ENCODE measurements around the gene KDM6A.
"Not testable (repeated sequence)": the region's sequence is repeated elsewhere in the genome, so short reads cannot be mapped to it uniquely, and the experiment has no call there.

The KDM6A gene

GRCh38 chrX:44884944-44885343 is 12.0 kb downstream of the KDM6A start:
- in situ Hi-C loops (cut with MboI; ENCODE audit: low sequenced_read_pairs), result no loop called here

DNA sequence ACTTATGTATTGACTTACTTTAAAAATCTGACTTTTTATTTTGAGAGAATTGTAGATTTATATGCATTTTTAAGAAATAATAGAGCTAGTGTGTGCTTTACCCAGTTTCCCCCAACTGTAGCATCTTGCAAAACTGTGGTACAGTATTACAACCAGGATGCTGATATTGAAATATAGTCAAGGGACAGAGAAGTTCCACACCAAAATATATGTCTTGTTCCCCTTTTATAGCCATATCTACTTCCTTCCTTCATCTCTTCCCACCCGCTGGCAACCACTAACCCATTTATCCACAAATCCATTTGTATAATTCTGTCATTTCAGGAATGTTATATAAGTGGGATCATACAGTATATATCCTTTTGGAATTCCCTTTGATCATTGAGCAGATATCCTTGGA is 16.8 kb downstream of the KDM6A start:
- in situ Hi-C loops (cut with MboI; ENCODE audit: low sequenced_read_pairs), result no loop called here

DNA sequence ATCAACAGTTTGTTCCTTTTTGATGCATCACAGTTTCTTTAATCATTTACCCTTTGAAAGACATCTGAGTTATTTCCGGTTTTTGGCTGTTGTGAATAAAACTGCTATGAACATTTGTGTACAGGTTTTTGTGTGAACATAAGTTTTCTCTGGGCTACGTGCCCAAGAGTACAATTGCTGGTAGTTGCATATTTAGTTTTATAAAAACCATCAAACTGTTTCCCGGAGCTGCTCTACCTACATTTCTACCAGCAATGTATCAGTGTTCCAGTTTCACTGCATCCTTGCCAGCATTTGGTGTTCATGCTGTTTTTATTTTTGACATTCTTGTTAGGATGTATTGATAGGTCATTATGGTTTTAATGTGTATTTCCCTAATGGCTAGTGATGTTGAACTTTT is 17.3 kb downstream of the KDM6A start:
- in situ Hi-C loops (cut with MboI; ENCODE audit: low sequenced_read_pairs), result no loop called here

GRCh38 chrX:44890687-44891086 is 17.7 kb downstream of the KDM6A start:
- in situ Hi-C loops (cut with MboI; ENCODE audit: low sequenced_read_pairs), result not testable (repeated sequence)

DNA sequence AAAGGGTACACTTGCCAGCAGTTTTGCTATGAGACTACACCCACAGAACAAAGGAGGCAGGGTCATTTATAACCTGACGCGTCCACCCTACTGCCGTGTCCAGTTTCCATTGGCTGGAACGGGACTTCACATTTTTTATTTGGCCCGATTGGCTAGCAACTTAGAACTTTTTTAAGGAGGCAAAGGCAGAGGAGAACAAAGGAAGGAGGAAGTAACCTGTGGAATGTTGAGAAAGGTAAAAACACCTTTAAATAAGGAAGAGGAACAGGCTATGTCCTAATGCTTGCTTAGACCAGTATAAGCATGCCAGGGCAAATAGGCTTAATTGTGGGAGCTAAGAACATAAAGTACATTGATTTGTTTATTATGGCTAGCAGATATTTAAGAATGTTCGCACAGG is 18.7 kb downstream of the KDM6A start:
- in situ Hi-C loops (cut with MboI; ENCODE audit: low sequenced_read_pairs), result no loop called here

DNA sequence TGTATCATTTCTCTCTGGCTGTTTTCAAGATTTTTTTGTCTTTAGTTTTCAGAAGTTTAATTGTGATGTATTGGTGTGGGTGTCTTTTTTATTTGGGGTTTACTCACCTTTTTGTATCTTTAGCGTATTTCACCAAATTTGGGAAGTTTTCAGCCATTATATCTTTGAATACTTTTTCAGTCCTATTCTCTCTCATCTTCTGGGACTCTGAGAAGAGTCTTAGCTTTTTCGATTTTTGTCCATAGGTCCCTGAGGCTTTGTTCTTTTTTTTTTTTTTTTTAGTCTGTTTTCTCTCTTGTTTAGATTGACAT is 23.8 kb downstream of the KDM6A start:
- in situ Hi-C loops (cut with MboI; ENCODE audit: low sequenced_read_pairs), result no loop called here

DNA sequence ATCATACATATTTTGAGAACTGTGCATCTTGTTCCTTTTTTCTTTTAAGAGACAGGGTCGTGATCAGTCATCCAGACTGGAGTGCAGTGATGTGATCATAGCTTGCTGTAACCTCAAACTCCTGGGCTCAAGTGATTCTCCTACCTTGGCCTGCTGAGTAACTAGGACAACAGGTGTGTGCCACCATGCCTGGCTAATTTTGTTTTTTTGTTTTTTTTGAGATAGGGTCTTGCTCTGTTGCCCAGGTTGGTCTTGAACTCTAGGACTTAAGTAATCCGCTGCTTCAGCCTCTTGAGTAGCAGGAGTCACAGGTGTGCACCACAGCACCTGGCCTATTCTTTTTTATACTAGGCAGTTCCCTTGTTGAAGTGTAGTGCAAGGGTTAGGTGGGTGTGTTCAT is 24.6 kb downstream of the KDM6A start:
- in situ Hi-C loops (cut with MboI; ENCODE audit: low sequenced_read_pairs), result no loop called here

DNA sequence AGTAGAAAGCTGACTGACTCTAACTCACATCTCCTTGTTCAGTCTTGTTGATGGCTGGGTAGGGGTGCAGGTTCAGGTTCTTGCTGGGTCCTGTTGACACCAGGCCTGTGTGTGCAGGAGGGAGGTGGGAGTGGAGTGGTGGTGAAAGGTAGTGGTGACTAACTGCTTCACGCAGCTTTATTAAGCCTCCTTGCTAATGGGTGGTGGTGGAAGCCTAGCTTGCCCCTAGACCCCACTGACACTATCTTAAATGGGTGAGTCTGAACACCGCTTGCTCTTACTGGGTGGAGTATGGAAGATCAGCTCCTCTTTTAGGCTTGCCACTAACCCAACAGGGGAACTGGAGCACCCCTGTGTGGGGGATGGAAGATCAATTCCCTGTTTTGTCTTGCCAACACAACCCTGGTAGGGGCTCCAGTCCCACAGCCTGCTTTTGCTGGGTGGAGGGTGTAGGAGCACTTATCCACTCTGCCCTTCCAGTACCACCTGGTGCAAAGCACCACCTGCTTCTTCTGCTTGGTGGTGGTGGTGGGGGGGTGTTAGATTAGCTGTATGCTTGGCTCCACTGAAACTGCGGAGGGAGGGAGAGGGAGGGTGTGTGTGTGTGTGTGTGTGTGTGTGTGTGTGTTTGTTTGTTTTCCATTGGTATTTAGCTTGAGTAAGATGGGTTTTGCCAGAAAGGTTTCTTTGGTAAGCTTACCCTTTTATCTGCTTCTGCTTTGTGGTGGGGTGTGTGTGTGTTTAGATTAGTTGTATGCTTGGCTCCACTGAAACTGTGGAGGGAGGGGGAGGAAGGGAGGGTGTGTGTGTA is 25.6 kb downstream of the KDM6A start:
- in situ Hi-C loops (cut with MboI; ENCODE audit: low sequenced_read_pairs), result no loop called here

DNA sequence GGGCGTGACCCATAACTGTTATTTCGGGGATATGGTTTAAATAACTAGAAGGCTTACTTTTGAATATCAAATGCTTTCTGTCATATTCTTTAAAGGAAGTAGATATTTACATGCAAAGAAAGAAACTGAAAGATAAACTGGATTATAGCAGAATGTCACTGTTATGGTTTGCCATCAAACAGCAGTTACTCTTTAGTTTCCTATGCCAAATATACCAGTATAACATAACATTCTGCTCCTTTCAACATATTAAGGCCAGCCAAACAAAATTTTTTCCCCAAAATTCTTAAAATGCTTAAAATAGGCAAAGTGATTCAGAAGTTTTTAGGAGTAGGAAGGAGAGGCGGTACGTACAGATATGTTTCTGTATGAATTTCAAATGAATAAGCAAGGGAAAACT is 27.0 kb downstream of the KDM6A start:
- in situ Hi-C loops (cut with MboI; ENCODE audit: low sequenced_read_pairs), result no loop called here

GRCh38 chrX:44903107-44903506 is 30.1 kb downstream of the KDM6A start:
- in situ Hi-C loops (cut with MboI; ENCODE audit: low sequenced_read_pairs), result no loop called here

GRCh38 chrX:44903830-44904530 is 31.0 kb downstream of the KDM6A start:
- in situ Hi-C loops (cut with MboI; ENCODE audit: low sequenced_read_pairs), result no loop called here

DNA sequence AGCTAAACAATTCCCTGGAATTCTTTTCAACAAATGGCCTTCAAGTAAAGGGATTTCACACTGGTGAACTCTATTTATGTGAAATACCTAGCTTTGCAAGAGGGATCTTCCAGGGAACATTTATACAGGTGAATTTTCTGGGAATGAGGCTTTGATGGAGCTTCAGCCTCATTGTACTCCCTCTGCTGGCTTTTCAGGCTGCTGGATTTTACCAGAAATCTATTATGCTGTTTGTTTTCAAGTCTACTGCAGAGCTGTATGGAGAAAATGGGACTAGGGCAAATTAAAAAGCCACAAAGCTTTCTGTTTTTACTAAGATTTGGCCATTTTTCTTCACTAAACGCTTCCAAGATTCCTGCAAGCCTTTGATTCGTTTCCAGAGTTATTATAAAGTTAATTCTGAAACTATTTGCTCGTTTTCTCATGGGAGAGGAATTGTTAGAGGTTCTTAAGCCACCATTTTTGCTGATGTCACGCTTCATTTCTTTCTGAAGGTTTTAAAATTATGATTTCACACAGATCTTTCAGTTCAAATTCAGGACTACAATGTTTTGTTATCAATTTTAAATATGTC is 31.6 kb downstream of the KDM6A start:
- in situ Hi-C loops (cut with MboI; ENCODE audit: low sequenced_read_pairs), result no loop called here

DNA sequence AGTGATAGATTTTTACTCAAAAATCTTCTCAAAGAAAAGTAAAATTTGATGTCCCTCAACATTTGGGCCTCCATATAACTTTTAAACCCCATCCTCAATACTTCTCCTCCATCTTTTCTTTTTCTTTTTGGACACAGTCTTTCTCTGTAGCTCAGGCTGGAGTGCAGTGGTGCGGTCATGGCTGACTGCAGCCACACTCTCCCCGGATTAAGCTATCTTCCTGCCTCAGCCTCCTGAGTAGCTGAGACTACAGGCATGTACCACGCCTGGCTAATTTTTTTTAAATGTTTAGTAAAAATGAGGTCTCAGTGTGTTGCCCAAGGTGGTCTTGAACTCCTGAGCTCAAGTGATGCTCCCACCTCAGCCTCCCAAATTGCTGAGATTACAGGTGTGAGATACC is 33.1 kb downstream of the KDM6A start:
- in situ Hi-C loops (cut with MboI; ENCODE audit: low sequenced_read_pairs), result no loop called here

- in situ Hi-C loops (cut with MboI; ENCODE audit: low sequenced_read_pairs), result no loop called here
Measured at GRCh38 chrX:44906542-44906941, 33.6 kb downstream of the KDM6A start.

- in situ Hi-C loops (cut with MboI; ENCODE audit: low sequenced_read_pairs), result no loop called here
Measured at GRCh38 chrX:44908153-44908552, 35.2 kb downstream of the KDM6A start.

GRCh38 chrX:44908827-44909226 is 35.8 kb downstream of the KDM6A start:
- in situ Hi-C loops (cut with MboI; ENCODE audit: low sequenced_read_pairs), result no loop called here

GRCh38 chrX:44910508-44910907 is 37.5 kb downstream of the KDM6A start:
- in situ Hi-C loops (cut with MboI; ENCODE audit: low sequenced_read_pairs), result not testable (repeated sequence)

DNA sequence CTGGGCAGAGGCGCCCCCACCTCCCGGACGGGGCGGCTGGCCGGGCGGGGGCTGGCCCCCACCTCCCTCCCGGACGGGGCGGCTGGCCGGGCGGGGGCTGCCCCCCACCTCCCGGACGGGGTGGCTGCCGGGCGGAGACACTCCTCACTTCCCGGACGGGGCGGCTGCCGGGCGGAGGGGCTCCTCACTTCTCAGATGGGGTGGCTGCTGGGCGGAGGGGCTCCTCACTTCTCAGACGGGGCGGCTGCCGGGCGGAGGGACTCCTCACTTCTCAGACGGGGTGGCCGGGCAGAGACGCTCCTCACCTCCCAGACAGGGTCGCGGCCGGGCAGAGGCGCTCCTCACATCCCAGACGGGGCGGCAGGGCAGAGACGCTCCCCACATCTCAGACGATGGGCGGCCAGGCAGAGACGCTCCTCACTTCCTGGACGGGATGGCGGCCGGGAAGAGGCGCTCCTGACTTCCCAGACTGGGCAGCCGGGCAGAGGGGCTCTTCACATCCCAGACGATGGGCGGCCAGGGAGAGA is 38.1 kb downstream of the KDM6A start:
- in situ Hi-C loops (cut with MboI; ENCODE audit: low sequenced_read_pairs), result not testable (repeated sequence)

DNA sequence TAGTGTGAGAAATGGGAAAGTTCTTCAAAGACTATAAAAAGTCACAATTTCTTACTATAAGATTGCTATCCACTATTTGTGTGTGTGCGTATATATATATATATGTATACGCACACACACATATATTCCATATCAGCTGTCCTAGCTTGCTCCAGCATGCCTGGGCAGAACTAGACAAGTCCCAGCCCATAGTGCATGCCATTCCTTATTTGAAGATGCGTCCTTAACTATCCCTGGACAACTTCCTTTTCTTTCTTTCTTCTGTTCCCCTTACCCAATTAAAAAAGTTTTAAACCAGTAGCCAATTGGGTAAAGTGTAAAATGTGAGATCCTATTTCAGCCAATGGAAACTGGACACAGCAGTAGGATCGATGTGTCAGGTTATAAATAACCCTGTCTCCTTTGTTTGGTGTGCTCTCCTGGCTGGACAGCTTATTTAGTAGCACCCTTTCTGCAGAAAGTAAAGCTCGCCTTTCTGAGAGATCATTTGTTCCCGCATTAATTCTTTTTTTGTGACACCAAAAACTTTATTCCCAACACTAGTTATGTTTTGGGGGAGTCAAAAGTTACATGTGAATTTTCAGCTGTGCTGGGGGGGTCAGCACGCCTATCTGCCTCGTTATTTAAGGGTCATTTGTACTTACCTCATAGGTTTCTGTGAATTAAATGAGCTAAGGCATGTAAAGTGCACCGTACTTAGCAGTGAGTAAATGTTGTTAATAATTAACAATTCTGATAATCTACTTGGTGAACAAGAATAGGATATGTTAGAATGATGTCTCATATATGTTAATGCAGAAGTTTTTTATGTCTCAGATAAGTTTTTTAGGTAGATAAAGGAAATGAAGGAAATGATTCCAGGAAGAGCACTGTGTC is 40.9 kb downstream of the KDM6A start:
- in situ Hi-C loops (cut with MboI; ENCODE audit: low sequenced_read_pairs), result no loop called here

- in situ Hi-C loops (cut with MboI; ENCODE audit: low sequenced_read_pairs), result no loop called here
Measured at GRCh38 chrX:44914532-44915198, 41.7 kb downstream of the KDM6A start.

Measured in HL-60/S4 treated with retinoic acid at 250 ng/mL for 4 days and 3 days (cell line).